ENCODE results near the gene FUNDC2.

- peak in 5 of 6 experiments; percentile 23 to 40 (median 33) for TF ChIP-seq CTCF (IDR thresholded peaks at IDR 0.05)
- TF ChIP-seq POLR2A (IDR thresholded peaks at IDR 0.05), result no peak
These were observed 59.7 kb downstream of the FUNDC2 start for GRCh38 chrX:155086202-155086840.
